ENCODE results near the gene AKAP6. TPM values are rescaled to one million over a fixed set of nuclear protein-coding genes. Genes with fewer than 3 reads are reported as not detected.

The AKAP6 gene
- total and polyA plus RNA-seq, 2 experiments from 2014 or later, result 0.38 to 0.42 TPM

- ATAC-seq, result no peak
- no peaks in the 10 kb centered on the region for H3K79me2 ChIP-seq (replicated peaks; ENCODE audit: insufficient read depth)
- TF ChIP-seq POLR2AphosphoS5 (IDR thresholded peaks at IDR 0.05; ENCODE audit: low read depth), result no peak
- no peak for TF ChIP-seq ZNF462 (CRISPR knock-in tag; IDR thresholded peaks at IDR 0.05)
- no peak for TF ChIP-seq REST (IDR thresholded peaks at IDR 0.05; ENCODE audit: unreplicated experiment)
- no peak for TF ChIP-seq EZH2phosphoT487 (IDR thresholded peaks at IDR 0.05; ENCODE audit: unreplicated experiment)
- TF ChIP-seq EZH2 (IDR thresholded peaks at IDR 0.05; ENCODE audit: low read depth, unreplicated experiment), result no peak
- TF ChIP-seq, protein P1, sequence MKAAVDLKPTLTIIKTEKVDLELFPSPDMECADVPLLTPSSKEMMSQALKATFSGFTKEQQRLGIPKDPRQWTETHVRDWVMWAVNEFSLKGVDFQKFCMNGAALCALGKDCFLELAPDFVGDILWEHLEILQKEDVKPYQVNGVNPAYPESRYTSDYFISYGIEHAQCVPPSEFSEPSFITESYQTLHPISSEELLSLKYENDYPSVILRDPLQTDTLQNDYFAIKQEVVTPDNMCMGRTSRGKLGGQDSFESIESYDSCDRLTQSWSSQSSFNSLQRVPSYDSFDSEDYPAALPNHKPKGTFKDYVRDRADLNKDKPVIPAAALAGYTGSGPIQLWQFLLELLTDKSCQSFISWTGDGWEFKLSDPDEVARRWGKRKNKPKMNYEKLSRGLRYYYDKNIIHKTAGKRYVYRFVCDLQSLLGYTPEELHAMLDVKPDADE (IDR thresholded peaks at IDR 0.05), result no peak
- TF ChIP-seq, protein P2, sequence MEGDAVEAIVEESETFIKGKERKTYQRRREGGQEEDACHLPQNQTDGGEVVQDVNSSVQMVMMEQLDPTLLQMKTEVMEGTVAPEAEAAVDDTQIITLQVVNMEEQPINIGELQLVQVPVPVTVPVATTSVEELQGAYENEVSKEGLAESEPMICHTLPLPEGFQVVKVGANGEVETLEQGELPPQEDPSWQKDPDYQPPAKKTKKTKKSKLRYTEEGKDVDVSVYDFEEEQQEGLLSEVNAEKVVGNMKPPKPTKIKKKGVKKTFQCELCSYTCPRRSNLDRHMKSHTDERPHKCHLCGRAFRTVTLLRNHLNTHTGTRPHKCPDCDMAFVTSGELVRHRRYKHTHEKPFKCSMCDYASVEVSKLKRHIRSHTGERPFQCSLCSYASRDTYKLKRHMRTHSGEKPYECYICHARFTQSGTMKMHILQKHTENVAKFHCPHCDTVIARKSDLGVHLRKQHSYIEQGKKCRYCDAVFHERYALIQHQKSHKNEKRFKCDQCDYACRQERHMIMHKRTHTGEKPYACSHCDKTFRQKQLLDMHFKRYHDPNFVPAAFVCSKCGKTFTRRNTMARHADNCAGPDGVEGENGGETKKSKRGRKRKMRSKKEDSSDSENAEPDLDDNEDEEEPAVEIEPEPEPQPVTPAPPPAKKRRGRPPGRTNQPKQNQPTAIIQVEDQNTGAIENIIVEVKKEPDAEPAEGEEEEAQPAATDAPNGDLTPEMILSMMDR (conservative IDR thresholded peaks at IDR 0.05; ENCODE audit: low read depth in 2 of 2), result no peak
- no peak for TF ChIP-seq NANOG (IDR thresholded peaks at IDR 0.05; ENCODE audit: borderline replicate concordance)
- TF ChIP-seq ZNF114 (CRISPR knock-in tag; IDR thresholded peaks at IDR 0.05), result no peak
- no peak for TF ChIP-seq JUNB (IDR thresholded peaks at IDR 0.05; ENCODE audit: unreplicated experiment)
- TF ChIP-seq CREB1 (CRISPR knock-in tag; IDR thresholded peaks at IDR 0.05; ENCODE audit: low read depth), result no peak
- no peak for TF ChIP-seq STAT1 (IDR thresholded peaks at IDR 0.05; ENCODE audit: unreplicated experiment)
- TF ChIP-seq ZNF331 (CRISPR knock-in tag; IDR thresholded peaks at IDR 0.05; ENCODE audit: low read depth), result no peak
- no peaks in the 10 kb centered on the region for H3K4me1 ChIP-seq (ENCODE audit: insufficient read depth)
- H3K27me3 ChIP-seq (ENCODE audit: insufficient read depth), result no peaks in the 10 kb centered on the region
- no peaks in the 10 kb centered on the region for H3K36me3 ChIP-seq (ENCODE audit: insufficient read depth)
- no peak for DNase-seq (ENCODE audit: low spot score)
- H3K4me1 Mint-ChIP-seq, result no peaks in the 10 kb centered on the region
- no peak overlapping the region for H2AFZ ChIP-seq
- no peak overlapping the region for H3K4me3 Mint-ChIP-seq
- no peak overlapping the region for H3K4me3 ChIP-seq
- no peak overlapping the region for H3K4me2 ChIP-seq
- H3F3A ChIP-seq (replicated peaks; ENCODE audit: low read depth), result no peaks in the 10 kb centered on the region
- H3K36me3 Mint-ChIP-seq (ENCODE audit: low read depth), result no peaks in the 10 kb centered on the region
- no peaks in the 10 kb centered on the region for H4K20me1 ChIP-seq (replicated peaks; ENCODE audit: insufficient read depth)
- peaks cover 9% of the 10 kb centered on the region; the same call in 2 of the 3 replicates for H3K9me3 Mint-ChIP-seq
- no peak overlapping the region for H3K27ac Mint-ChIP-seq
- no peak overlapping the region for H3K27ac ChIP-seq (ENCODE audit: low read depth)
- peaks cover 18% of the 10 kb centered on the region; the same call in 1 of the 2 replicates for H3K9me2 ChIP-seq (ENCODE audit: insufficient read depth)
- peaks cover 2% of the 10 kb centered on the region for H3K27me3 Mint-ChIP-seq (ENCODE audit: insufficient read depth, low read depth, poor library complexity)
Measured at GRCh38 chr14:32846821-32847365, 517.8 kb downstream of the AKAP6 start.

Data from GM23338 (cell line).